ENCODE data around the gene MERTK.
"Not testable (repeated sequence)": the region's sequence is repeated elsewhere in the genome, so short reads cannot be mapped to it uniquely, and the experiment has no call there.

Gene MERTK

GRCh38 chr2:112040066-112040465, 141.7 kb downstream of the MERTK start:
- not testable (repeated sequence) for H3K9me3 ChIP-seq (ENCODE audit: low read length); H3K4me3 ChIP-seq (ENCODE audit: low read length)

GRCh38 chr2:112041460-112041859, 143.1 kb downstream of the MERTK start:
- not testable (repeated sequence) for H3K9me3 ChIP-seq (ENCODE audit: low read length); H3K27me3 ChIP-seq (ENCODE audit: insufficient read depth, low read length); H3K4me1 ChIP-seq (ENCODE audit: insufficient read depth, low read length); H3K4me3 ChIP-seq (ENCODE audit: low read length); H2AFZ ChIP-seq (ENCODE audit: low read depth, low read length); H3K36me3 ChIP-seq (ENCODE audit: insufficient read depth, low read length)

More at GRCh38 chr2:112040066-112040465, 141.7 kb downstream of the MERTK start:
- not testable (repeated sequence) for H2AFZ ChIP-seq (ENCODE audit: low read depth, low read length); H3K36me3 ChIP-seq (ENCODE audit: insufficient read depth, low read length); H3K27me3 ChIP-seq (ENCODE audit: insufficient read depth, low read length); H3K4me1 ChIP-seq (ENCODE audit: insufficient read depth, low read length)

GRCh38 chr2:112045446-112046014, 147.1 kb downstream of the MERTK start:
- Histone ChIP-seq H3K9me3 (ENCODE audit: low read length) (peaks cover 7% of the 10 kb centered on the region), H3K4me3 (ENCODE audit: low read length) (no peak overlapping the region), H3K36me3 (ENCODE audit: insufficient read depth, low read length) (no peaks in the 10 kb centered on the region), H2AFZ (ENCODE audit: low read depth, low read length) (no peak overlapping the region), H3K27me3 (ENCODE audit: insufficient read depth, low read length) (no peaks in the 10 kb centered on the region), H3K4me1 (ENCODE audit: insufficient read depth, low read length) (no peaks in the 10 kb centered on the region)

- Histone ChIP-seq H3K4me3 (ENCODE audit: low read length) (no peak overlapping the region), H3K9me3 (ENCODE audit: low read length) (peaks cover 7% of the 10 kb centered on the region), H2AFZ (ENCODE audit: low read depth, low read length) (no peak overlapping the region), H3K27me3 (ENCODE audit: insufficient read depth, low read length) (no peaks in the 10 kb centered on the region), H3K36me3 (ENCODE audit: insufficient read depth, low read length) (no peaks in the 10 kb centered on the region), H3K4me1 (ENCODE audit: insufficient read depth, low read length) (no peaks in the 10 kb centered on the region)
Measured at GRCh38 chr2:112046231-112046630, 147.8 kb downstream of the MERTK start.

- Histone ChIP-seq H3K4me3 (ENCODE audit: low read length) (no peak overlapping the region), H2AFZ (ENCODE audit: low read depth, low read length) (no peak overlapping the region), H3K9me3 (ENCODE audit: low read length) (peaks cover 7% of the 10 kb centered on the region), H3K36me3 (ENCODE audit: insufficient read depth, low read length) (no peaks in the 10 kb centered on the region), H3K27me3 (ENCODE audit: insufficient read depth, low read length) (no peaks in the 10 kb centered on the region), H3K4me1 (ENCODE audit: insufficient read depth, low read length) (no peaks in the 10 kb centered on the region)
Measured at GRCh38 chr2:112047537-112048235, 149.3 kb downstream of the MERTK start.

GRCh38 chr2:112048236-112048592, 149.8 kb downstream of the MERTK start:
- Histone ChIP-seq H3K36me3 (ENCODE audit: insufficient read depth, low read length) (no peaks in the 10 kb centered on the region), H3K4me1 (ENCODE audit: insufficient read depth, low read length) (peaks cover under 1% of the 10 kb centered on the region), H3K27me3 (ENCODE audit: insufficient read depth, low read length) (no peaks in the 10 kb centered on the region), H3K9me3 (ENCODE audit: low read length) (peaks cover 7% of the 10 kb centered on the region), H3K4me3 (ENCODE audit: low read length) (no peak overlapping the region), H2AFZ (ENCODE audit: low read depth, low read length) (no peak overlapping the region)

- H3K9me3 ChIP-seq (ENCODE audit: low read length): peaks cover 7% of the 10 kb centered on the region
- no peak overlapping the region for H2AFZ ChIP-seq (ENCODE audit: low read depth, low read length)
Measured at GRCh38 chr2:112048887-112049286, 150.5 kb downstream of the MERTK start.

GRCh38 chr2:112050316-112050715, 151.9 kb downstream of the MERTK start:
- Histone ChIP-seq H3K27me3 (ENCODE audit: insufficient read depth, low read length) (no peaks in the 10 kb centered on the region), H2AFZ (ENCODE audit: low read depth, low read length) (no peak overlapping the region), H3K4me3 (ENCODE audit: low read length) (no peak overlapping the region), H3K36me3 (ENCODE audit: insufficient read depth, low read length) (no peaks in the 10 kb centered on the region), H3K4me1 (ENCODE audit: insufficient read depth, low read length) (peaks cover 5% of the 10 kb centered on the region), H3K9me3 (ENCODE audit: low read length) (peaks cover 3% of the 10 kb centered on the region)

More at GRCh38 chr2:112048887-112049286, 150.5 kb downstream of the MERTK start:
- no peaks in the 10 kb centered on the region for H3K27me3 ChIP-seq (ENCODE audit: insufficient read depth, low read length)
- peaks cover 5% of the 10 kb centered on the region for H3K4me1 ChIP-seq (ENCODE audit: insufficient read depth, low read length)
- no peak overlapping the region for H3K4me3 ChIP-seq (ENCODE audit: low read length)
- no peaks in the 10 kb centered on the region for H3K36me3 ChIP-seq (ENCODE audit: insufficient read depth, low read length)

- Histone ChIP-seq H3K4me3 (ENCODE audit: low read length) (peak overlapping the region; percentile 60), H2AFZ (ENCODE audit: low read depth, low read length) (peak overlapping the region; percentile 35), H3K9me3 (ENCODE audit: low read length) (peaks cover 3% of the 10 kb centered on the region), H3K36me3 (ENCODE audit: insufficient read depth, low read length) (no peaks in the 10 kb centered on the region), H3K4me1 (ENCODE audit: insufficient read depth, low read length) (peaks cover 16% of the 10 kb centered on the region), H3K27me3 (ENCODE audit: insufficient read depth, low read length) (no peaks in the 10 kb centered on the region)
Measured at GRCh38 chr2:112053917-112054846, 155.8 kb downstream of the MERTK start.

- Histone ChIP-seq H3K36me3 (ENCODE audit: insufficient read depth, low read length) (no peaks in the 10 kb centered on the region), H3K9me3 (ENCODE audit: low read length) (no peaks in the 10 kb centered on the region), H3K4me1 (ENCODE audit: insufficient read depth, low read length) (peaks cover 16% of the 10 kb centered on the region), H3K27me3 (ENCODE audit: insufficient read depth, low read length) (no peaks in the 10 kb centered on the region), H3K4me3 (ENCODE audit: low read length) (peak within 1 kb of the TSS; percentile 71), H2AFZ (ENCODE audit: low read depth, low read length) (peak within 1 kb of the TSS; percentile 89)
Measured at GRCh38 chr2:112054847-112055729, 156.7 kb downstream of the MERTK start, which contains the start of gene TMEM87B. TMEM87B (plus strand) TSS chr2:112055269; CDS start chr2:112055592, 323 bp downstream.

- H3K27me3 ChIP-seq (ENCODE audit: insufficient read depth, low read length): no peaks in the 10 kb centered on the region
- no peaks in the 10 kb centered on the region for H3K36me3 ChIP-seq (ENCODE audit: insufficient read depth, low read length)
- peak overlapping the region; percentile 71 for H3K4me3 ChIP-seq (ENCODE audit: low read length)
- H3K4me1 ChIP-seq (ENCODE audit: insufficient read depth, low read length): peaks cover 16% of the 10 kb centered on the region
- H3K9me3 ChIP-seq (ENCODE audit: low read length): no peaks in the 10 kb centered on the region
- H2AFZ ChIP-seq (ENCODE audit: low read depth, low read length): peak overlapping the region; percentile 89
Measured at GRCh38 chr2:112055730-112056625, 157.6 kb downstream of the MERTK start.

- H3K4me1 ChIP-seq (ENCODE audit: insufficient read depth, low read length): peaks cover 16% of the 10 kb centered on the region
- H3K9me3 ChIP-seq (ENCODE audit: low read length): no peaks in the 10 kb centered on the region
- peak overlapping the region; percentile 89 for H2AFZ ChIP-seq (ENCODE audit: low read depth, low read length)
- peaks cover under 1% of the 10 kb centered on the region for H3K36me3 ChIP-seq (ENCODE audit: insufficient read depth, low read length)
- no peaks in the 10 kb centered on the region for H3K27me3 ChIP-seq (ENCODE audit: insufficient read depth, low read length)
- H3K4me3 ChIP-seq (ENCODE audit: low read length): peak overlapping the region; percentile 71
Measured at GRCh38 chr2:112056626-112056987, 158.2 kb downstream of the MERTK start.

Measured in neuron (in vitro differentiated cells).